Esophagus squamous epithelium (tissue), 4 donors: ENCODE data around the gene GTF2IRD2. TPM values are rescaled to one million over a fixed set of nuclear protein-coding genes. Genes with fewer than 3 reads are reported as not detected.

ENCODE experiments used
- small RNA-seq, 4 donors: library from RNA; depleted of rRNA; stranded (forward); fragments of <200 nt; gene quantifications; one replicate each; pipeline ENCODE3, GENCODE V24; 2016
- total RNA-seq, 4 donors: library from RNA; depleted of rRNA; stranded (reverse); fragments of >200 nt; gene quantifications; one replicate each; pipeline ENCODE4 v1.1.0, GENCODE V29; 2016

Gene GTF2IRD2
- total RNA-seq, 4 donors from 2014 or later = 3.3 to 19.5 (median 6.4) TPM

Small RNAs within 50 kb of the gene (small RNA-seq; reads per million reads assigned to genes)
- gene RF00019 = 0 reads per million in 4 donors

Other genes starting within 250 kb of the GTF2IRD2 start
- 100 to 1,000 TPM; 104 to 146 (median 129) TPM for gene GTF2I, start 193.9 kb downstream of the GTF2IRD2 start, total RNA-seq
- gene NCF1, start 77.6 kb downstream of the GTF2IRD2 start, total RNA-seq = 1 to 10 TPM in 3 of 4 donors, under 1 TPM in 1; 0.80 to 5.4 (median 2.1) TPM
- 10 to 100 TPM in 2 of 4 donors, 1 to 10 TPM in 2; 4.6 to 10.8 (median 8.8) TPM for gene CASTOR2, start 113.1 kb upstream of the GTF2IRD2 start, total RNA-seq
- gene RCC1L, start 222.2 kb upstream of the GTF2IRD2 start, total RNA-seq = 10 to 100 TPM; 41.0 to 48.4 (median 42.8) TPM
- gene GTF2IRD2B, start 241.0 kb upstream of the GTF2IRD2 start, total RNA-seq = 10 to 100 TPM in 3 of 4 donors, 1 to 10 TPM in 1; 7.8 to 42.7 (median 24.6) TPM